ENCODE data around the gene CNTNAP2. TPM values are rescaled to one million over a fixed set of nuclear protein-coding genes. Genes with fewer than 3 reads are reported as not detected.

Gene CNTNAP2
- total and polyA plus RNA-seq, 4 donors = 0.14 to 2.3 (median 1.1) TPM

DNA sequence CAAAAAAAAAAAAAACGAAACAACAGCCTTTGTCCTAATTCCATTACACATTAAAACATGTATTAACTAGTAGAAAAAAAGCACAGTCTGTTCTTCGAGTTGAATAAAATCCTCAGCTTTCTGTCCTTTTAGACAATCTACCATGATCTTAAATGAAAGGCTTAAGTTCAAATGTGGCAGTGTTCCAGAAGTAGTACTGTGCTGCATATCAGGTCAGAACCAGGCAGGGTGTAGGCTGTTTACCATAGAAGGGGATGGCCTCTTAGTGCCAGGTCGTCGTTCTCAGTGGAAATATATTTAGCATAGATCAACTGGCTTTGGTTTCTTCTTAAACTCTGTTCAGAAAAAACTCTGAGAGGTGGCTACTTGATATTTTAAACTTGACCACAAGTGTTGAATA is 612.0 kb downstream of the CNTNAP2 start:
- Histone ChIP-seq H3K4me1 (ENCODE audit: control insufficient read depth in 4 of 4, insufficient read depth in 4 of 4, low read length in 3 of 4) (no peaks in the 10 kb centered on the region), H3K27ac (ENCODE audit: low read depth in 1 of 2, low read length in 2 of 2) (no peak overlapping the region), H3K36me3 (ENCODE audit: control insufficient read depth in 4 of 4, insufficient read depth in 3 of 4, low read depth in 1 of 4, low read length in 3 of 4) (no peaks in the 10 kb centered on the region), H3K9me3 (ENCODE audit: control insufficient read depth in 4 of 4, low read length in 3 of 4) (no peaks in the 10 kb centered on the region), H3K9ac (ENCODE audit: low read depth in 1 of 2, low read length in 2 of 2) (no peak overlapping the region), H3K4me3 (ENCODE audit: low read depth in 1 of 3, low read length in 3 of 3) (no peak overlapping the region), H3K27me3 (ENCODE audit: control insufficient read depth in 4 of 4, insufficient read depth in 4 of 4, low read length in 3 of 4) (no peaks in the 10 kb centered on the region)
- 51% methylated on average over 4 of the region's 4 CpGs for WGBS
- DNase-seq (ENCODE audit: low spot score) = no peak
- no peak for TF ChIP-seq GABPA (IDR thresholded peaks at IDR 0.05 in 1 of 2, conservative IDR thresholded peaks at IDR 0.05 in 1 of 2)
- TF ChIP-seq, protein P1, sequence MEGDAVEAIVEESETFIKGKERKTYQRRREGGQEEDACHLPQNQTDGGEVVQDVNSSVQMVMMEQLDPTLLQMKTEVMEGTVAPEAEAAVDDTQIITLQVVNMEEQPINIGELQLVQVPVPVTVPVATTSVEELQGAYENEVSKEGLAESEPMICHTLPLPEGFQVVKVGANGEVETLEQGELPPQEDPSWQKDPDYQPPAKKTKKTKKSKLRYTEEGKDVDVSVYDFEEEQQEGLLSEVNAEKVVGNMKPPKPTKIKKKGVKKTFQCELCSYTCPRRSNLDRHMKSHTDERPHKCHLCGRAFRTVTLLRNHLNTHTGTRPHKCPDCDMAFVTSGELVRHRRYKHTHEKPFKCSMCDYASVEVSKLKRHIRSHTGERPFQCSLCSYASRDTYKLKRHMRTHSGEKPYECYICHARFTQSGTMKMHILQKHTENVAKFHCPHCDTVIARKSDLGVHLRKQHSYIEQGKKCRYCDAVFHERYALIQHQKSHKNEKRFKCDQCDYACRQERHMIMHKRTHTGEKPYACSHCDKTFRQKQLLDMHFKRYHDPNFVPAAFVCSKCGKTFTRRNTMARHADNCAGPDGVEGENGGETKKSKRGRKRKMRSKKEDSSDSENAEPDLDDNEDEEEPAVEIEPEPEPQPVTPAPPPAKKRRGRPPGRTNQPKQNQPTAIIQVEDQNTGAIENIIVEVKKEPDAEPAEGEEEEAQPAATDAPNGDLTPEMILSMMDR (IDR thresholded peaks at IDR 0.05; ENCODE audit: low read depth, low read length, missing input control) = no peak
- TF ChIP-seq FOXA2 (IDR thresholded peaks at IDR 0.05) = no peak
- no peak for TF ChIP-seq HNF4A (conservative IDR thresholded peaks at IDR 0.05)
- TF ChIP-seq, protein P2, sequence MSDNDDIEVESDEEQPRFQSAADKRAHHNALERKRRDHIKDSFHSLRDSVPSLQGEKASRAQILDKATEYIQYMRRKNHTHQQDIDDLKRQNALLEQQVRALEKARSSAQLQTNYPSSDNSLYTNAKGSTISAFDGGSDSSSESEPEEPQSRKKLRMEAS (IDR thresholded peaks at IDR 0.05) = no peak
- TF ChIP-seq YY1 (IDR thresholded peaks at IDR 0.05) = no peak
- TF ChIP-seq, protein P3, sequence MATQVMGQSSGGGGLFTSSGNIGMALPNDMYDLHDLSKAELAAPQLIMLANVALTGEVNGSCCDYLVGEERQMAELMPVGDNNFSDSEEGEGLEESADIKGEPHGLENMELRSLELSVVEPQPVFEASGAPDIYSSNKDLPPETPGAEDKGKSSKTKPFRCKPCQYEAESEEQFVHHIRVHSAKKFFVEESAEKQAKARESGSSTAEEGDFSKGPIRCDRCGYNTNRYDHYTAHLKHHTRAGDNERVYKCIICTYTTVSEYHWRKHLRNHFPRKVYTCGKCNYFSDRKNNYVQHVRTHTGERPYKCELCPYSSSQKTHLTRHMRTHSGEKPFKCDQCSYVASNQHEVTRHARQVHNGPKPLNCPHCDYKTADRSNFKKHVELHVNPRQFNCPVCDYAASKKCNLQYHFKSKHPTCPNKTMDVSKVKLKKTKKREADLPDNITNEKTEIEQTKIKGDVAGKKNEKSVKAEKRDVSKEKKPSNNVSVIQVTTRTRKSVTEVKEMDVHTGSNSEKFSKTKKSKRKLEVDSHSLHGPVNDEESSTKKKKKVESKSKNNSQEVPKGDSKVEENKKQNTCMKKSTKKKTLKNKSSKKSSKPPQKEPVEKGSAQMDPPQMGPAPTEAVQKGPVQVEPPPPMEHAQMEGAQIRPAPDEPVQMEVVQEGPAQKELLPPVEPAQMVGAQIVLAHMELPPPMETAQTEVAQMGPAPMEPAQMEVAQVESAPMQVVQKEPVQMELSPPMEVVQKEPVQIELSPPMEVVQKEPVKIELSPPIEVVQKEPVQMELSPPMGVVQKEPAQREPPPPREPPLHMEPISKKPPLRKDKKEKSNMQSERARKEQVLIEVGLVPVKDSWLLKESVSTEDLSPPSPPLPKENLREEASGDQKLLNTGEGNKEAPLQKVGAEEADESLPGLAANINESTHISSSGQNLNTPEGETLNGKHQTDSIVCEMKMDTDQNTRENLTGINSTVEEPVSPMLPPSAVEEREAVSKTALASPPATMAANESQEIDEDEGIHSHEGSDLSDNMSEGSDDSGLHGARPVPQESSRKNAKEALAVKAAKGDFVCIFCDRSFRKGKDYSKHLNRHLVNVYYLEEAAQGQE (IDR thresholded peaks at IDR 0.05) = no peak
- TF ChIP-seq, protein P4, sequence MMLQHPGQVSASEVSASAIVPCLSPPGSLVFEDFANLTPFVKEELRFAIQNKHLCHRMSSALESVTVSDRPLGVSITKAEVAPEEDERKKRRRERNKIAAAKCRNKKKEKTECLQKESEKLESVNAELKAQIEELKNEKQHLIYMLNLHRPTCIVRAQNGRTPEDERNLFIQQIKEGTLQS (IDR thresholded peaks at IDR 0.05) = no peak
- no peak for TF ChIP-seq JUND (IDR thresholded peaks at IDR 0.05)
- no peak for TF ChIP-seq TAF1 (conservative IDR thresholded peaks at IDR 0.05)
- TF ChIP-seq EGR1 (IDR thresholded peaks at IDR 0.05; ENCODE audit: low read depth in 2 of 2) = no peak
- TF ChIP-seq, protein P5, sequence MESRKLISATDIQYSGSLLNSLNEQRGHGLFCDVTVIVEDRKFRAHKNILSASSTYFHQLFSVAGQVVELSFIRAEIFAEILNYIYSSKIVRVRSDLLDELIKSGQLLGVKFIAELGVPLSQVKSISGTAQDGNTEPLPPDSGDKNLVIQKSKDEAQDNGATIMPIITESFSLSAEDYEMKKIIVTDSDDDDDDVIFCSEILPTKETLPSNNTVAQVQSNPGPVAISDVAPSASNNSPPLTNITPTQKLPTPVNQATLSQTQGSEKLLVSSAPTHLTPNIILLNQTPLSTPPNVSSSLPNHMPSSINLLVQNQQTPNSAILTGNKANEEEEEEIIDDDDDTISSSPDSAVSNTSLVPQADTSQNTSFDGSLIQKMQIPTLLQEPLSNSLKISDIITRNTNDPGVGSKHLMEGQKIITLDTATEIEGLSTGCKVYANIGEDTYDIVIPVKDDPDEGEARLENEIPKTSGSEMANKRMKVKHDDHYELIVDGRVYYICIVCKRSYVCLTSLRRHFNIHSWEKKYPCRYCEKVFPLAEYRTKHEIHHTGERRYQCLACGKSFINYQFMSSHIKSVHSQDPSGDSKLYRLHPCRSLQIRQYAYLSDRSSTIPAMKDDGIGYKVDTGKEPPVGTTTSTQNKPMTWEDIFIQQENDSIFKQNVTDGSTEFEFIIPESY (IDR thresholded peaks at IDR 0.05) = no peak
- TF ChIP-seq SP1 (IDR thresholded peaks at IDR 0.05) = no peak
- TF ChIP-seq RAD21 (IDR thresholded peaks at IDR 0.05) = no peak
- TF ChIP-seq HNF4G (IDR thresholded peaks at IDR 0.05) = no peak

DNA sequence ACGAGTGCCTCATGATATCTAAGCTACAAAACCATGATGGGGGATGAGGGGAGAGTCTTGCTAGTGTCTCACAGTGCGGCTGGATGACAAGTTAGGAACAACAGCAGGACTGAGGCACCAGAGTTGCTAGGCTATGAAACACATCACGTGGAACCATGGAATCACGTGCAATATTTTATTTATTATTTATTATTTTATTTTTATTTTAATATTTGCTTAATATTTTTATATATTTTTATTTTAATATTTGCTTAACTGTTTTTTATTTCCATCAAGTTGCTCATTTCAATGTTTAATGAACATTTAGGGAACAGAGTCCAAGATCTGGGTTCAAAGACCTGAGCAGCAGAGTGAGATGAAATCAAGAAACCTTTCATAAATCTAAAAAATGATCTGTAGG is 614.6 kb downstream of the CNTNAP2 start:
- Histone ChIP-seq H3K4me1 (ENCODE audit: control insufficient read depth in 4 of 4, insufficient read depth in 4 of 4, low read length in 3 of 4) (no peaks in the 10 kb centered on the region), H3K27ac (ENCODE audit: low read depth in 1 of 2, low read length in 2 of 2) (no peak overlapping the region), H3K9me3 (ENCODE audit: control insufficient read depth in 4 of 4, low read length in 3 of 4) (no peaks in the 10 kb centered on the region), H3K9ac (ENCODE audit: low read depth in 1 of 2, low read length in 2 of 2) (no peak overlapping the region), H3K36me3 (ENCODE audit: control insufficient read depth in 4 of 4, insufficient read depth in 3 of 4, low read depth in 1 of 4, low read length in 3 of 4) (no peaks in the 10 kb centered on the region), H3K27me3 (ENCODE audit: control insufficient read depth in 4 of 4, insufficient read depth in 4 of 4, low read length in 3 of 4) (no peaks in the 10 kb centered on the region), H3K4me3 (ENCODE audit: low read depth in 1 of 3, low read length in 3 of 3) (no peak overlapping the region)
- TF ChIP-seq GABPA (IDR thresholded peaks at IDR 0.05 in 1 of 2, conservative IDR thresholded peaks at IDR 0.05 in 1 of 2) = no peak
- no peak for TF ChIP-seq RXRA (IDR thresholded peaks at IDR 0.05)
- TF ChIP-seq RAD21 (IDR thresholded peaks at IDR 0.05) = no peak
- TF ChIP-seq, protein P2 (IDR thresholded peaks at IDR 0.05) = no peak
- TF ChIP-seq, protein P1 (IDR thresholded peaks at IDR 0.05; ENCODE audit: low read depth, low read length, missing input control) = no peak
- 78% methylated on average over 4 of the region's 4 CpGs for WGBS
- no peak for DNase-seq (ENCODE audit: low spot score)
